ENCODE results near the gene DSCAML1.

DSCAML1 gene

GRCh38 chr11:117663414-117663813, 133.6 kb downstream of the DSCAML1 start:
- no peak for DNase-seq (ENCODE audit: low read depth)

GRCh38 chr11:117662671-117663269, 134.2 kb downstream of the DSCAML1 start:
- DNase-seq (ENCODE audit: low read depth), result no peak

- no peak for DNase-seq (ENCODE audit: low read depth)
These were observed 134.8 kb downstream of the DSCAML1 start for GRCh38 chr11:117662255-117662654.

GRCh38 chr11:117658809-117659208, 138.2 kb downstream of the DSCAML1 start:
- DNase-seq (ENCODE audit: low read depth), result no peak

GRCh38 chr11:117657794-117658193, 139.2 kb downstream of the DSCAML1 start:
- DNase-seq (ENCODE audit: low read depth), result no peak

- DNase-seq (ENCODE audit: low read depth), result no peak
These were observed 142.4 kb downstream of the DSCAML1 start for GRCh38 chr11:117654281-117655255.

- no peak for DNase-seq (ENCODE audit: low read depth)
These were observed 144.5 kb downstream of the DSCAML1 start for GRCh38 chr11:117652521-117652920.

- DNase-seq (ENCODE audit: low read depth), result no peak
These were observed 147.5 kb downstream of the DSCAML1 start for GRCh38 chr11:117649296-117650055.

- no peak for DNase-seq (ENCODE audit: low read depth)
These were observed 149.1 kb downstream of the DSCAML1 start for GRCh38 chr11:117647872-117648271.

GRCh38 chr11:117647207-117647606, 149.8 kb downstream of the DSCAML1 start:
- DNase-seq (ENCODE audit: low read depth), result no peak

GRCh38 chr11:117646411-117646810, 150.6 kb downstream of the DSCAML1 start:
- DNase-seq (ENCODE audit: low read depth), result no peak

GRCh38 chr11:117644403-117645155, 152.4 kb downstream of the DSCAML1 start:
- DNase-seq (ENCODE audit: low read depth), result no peak

GRCh38 chr11:117643606-117644300, 153.3 kb downstream of the DSCAML1 start:
- DNase-seq (ENCODE audit: low read depth), result no peak

GRCh38 chr11:117642835-117643234, 154.2 kb downstream of the DSCAML1 start:
- DNase-seq (ENCODE audit: low read depth), result no peak

GRCh38 chr11:117642396-117642795, 154.6 kb downstream of the DSCAML1 start:
- no peak for DNase-seq (ENCODE audit: low read depth)

- DNase-seq (ENCODE audit: low read depth), result no peak
These were observed 155.8 kb downstream of the DSCAML1 start for GRCh38 chr11:117641008-117641915.

GRCh38 chr11:117640041-117640440, 157.0 kb downstream of the DSCAML1 start:
- no peak for DNase-seq (ENCODE audit: low read depth)

GRCh38 chr11:117639601-117640000, 157.4 kb downstream of the DSCAML1 start:
- DNase-seq (ENCODE audit: low read depth), result no peak

GRCh38 chr11:117638911-117639543, 158.0 kb downstream of the DSCAML1 start:
- DNase-seq (ENCODE audit: low read depth), result no peak

Measured in GM04504 (cell line).